Measurements from ENCODE around the gene FCRL1. TPM values are rescaled to one million over a fixed set of nuclear protein-coding genes. Genes with fewer than 3 reads are reported as not detected.

Gene FCRL1
- total and polyA plus RNA-seq, 10 of the 15 experiments (the other 5 are each of a cell fraction or from before 2014, with no cell fraction given) = 0.23 to 2.4 (median 0.87) TPM; not detected in 2

GRCh38 chr1:157842939-157843338 lies 23.0 kb upstream of the FCRL1 start (continued):
- TF ChIP-seq, protein P1, sequence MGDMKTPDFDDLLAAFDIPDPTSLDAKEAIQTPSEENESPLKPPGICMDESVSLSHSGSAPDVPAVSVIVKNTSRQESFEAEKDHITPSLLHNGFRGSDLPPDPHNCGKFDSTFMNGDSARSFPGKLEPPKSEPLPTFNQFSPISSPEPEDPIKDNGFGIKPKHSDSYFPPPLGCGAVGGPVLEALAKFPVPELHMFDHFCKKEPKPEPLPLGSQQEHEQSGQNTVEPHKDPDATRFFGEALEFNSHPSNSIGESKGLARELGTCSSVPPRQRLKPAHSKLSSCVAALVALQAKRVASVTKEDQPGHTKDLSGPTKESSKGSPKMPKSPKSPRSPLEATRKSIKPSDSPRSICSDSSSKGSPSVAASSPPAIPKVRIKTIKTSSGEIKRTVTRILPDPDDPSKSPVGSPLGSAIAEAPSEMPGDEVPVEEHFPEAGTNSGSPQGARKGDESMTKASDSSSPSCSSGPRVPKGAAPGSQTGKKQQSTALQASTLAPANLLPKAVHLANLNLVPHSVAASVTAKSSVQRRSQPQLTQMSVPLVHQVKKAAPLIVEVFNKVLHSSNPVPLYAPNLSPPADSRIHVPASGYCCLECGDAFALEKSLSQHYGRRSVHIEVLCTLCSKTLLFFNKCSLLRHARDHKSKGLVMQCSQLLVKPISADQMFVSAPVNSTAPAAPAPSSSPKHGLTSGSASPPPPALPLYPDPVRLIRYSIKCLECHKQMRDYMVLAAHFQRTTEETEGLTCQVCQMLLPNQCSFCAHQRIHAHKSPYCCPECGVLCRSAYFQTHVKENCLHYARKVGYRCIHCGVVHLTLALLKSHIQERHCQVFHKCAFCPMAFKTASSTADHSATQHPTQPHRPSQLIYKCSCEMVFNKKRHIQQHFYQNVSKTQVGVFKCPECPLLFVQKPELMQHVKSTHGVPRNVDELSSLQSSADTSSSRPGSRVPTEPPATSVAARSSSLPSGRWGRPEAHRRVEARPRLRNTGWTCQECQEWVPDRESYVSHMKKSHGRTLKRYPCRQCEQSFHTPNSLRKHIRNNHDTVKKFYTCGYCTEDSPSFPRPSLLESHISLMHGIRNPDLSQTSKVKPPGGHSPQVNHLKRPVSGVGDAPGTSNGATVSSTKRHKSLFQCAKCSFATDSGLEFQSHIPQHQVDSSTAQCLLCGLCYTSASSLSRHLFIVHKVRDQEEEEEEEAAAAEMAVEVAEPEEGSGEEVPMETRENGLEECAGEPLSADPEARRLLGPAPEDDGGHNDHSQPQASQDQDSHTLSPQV (IDR thresholded peaks at IDR 0.05) = no peak
- no peak for TF ChIP-seq MLLT1 (IDR thresholded peaks at IDR 0.05)
- TF ChIP-seq, protein P2, sequence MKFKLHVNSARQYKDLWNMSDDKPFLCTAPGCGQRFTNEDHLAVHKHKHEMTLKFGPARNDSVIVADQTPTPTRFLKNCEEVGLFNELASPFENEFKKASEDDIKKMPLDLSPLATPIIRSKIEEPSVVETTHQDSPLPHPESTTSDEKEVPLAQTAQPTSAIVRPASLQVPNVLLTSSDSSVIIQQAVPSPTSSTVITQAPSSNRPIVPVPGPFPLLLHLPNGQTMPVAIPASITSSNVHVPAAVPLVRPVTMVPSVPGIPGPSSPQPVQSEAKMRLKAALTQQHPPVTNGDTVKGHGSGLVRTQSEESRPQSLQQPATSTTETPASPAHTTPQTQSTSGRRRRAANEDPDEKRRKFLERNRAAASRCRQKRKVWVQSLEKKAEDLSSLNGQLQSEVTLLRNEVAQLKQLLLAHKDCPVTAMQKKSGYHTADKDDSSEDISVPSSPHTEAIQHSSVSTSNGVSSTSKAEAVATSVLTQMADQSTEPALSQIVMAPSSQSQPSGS (IDR thresholded peaks at IDR 0.05; ENCODE audit: low read length) = peak; percentile 74
- TF ChIP-seq SUPT20H (IDR thresholded peaks at IDR 0.05; ENCODE audit: borderline replicate concordance, control insufficient read depth, low read depth, low read length) = no peak
- TF ChIP-seq JUNB (IDR thresholded peaks at IDR 0.05) = peak; percentile 95
- 0 out of 2 replicates have a peak, but pooled peaks have one; percentile 11 for TF ChIP-seq CREB1 (IDR thresholded peaks at IDR 0.05; ENCODE audit: low read depth)
- peak in 1 of 2 experiments; percentile 91; a peak in 2 of 4 replicates for TF ChIP-seq ETV6 (conservative IDR thresholded peaks at IDR 0.05 in 1 of 2, IDR thresholded peaks at IDR 0.05 in 1 of 2; ENCODE audit: borderline replicate concordance in 1 of 2, low read depth in 1 of 2)
- TF ChIP-seq IRF4 (IDR thresholded peaks at IDR 0.05; ENCODE audit: low read depth, low read length) = peak; percentile 40; the same call in 1 of the 2 replicates
- TF ChIP-seq, protein P3, sequence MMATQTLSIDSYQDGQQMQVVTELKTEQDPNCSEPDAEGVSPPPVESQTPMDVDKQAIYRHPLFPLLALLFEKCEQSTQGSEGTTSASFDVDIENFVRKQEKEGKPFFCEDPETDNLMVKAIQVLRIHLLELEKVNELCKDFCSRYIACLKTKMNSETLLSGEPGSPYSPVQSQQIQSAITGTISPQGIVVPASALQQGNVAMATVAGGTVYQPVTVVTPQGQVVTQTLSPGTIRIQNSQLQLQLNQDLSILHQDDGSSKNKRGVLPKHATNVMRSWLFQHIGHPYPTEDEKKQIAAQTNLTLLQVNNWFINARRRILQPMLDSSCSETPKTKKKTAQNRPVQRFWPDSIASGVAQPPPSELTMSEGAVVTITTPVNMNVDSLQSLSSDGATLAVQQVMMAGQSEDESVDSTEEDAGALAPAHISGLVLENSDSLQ (IDR thresholded peaks at IDR 0.05) = peak; percentile 65
- TF ChIP-seq EED (IDR thresholded peaks at IDR 0.05; ENCODE audit: low read depth) = peak; percentile 89
- TF ChIP-seq MEF2A (IDR thresholded peaks at IDR 0.05; ENCODE audit: insufficient read depth, low read depth, low read length) = peak; percentile 87
- TF ChIP-seq RUNX3 (IDR thresholded peaks at IDR 0.05; ENCODE audit: low read length) = peak; percentile 94
- no peak for TF ChIP-seq ZNF24 (IDR thresholded peaks at IDR 0.05)
- TF ChIP-seq RAD51 (IDR thresholded peaks at IDR 0.05) = no peak
